ENCODE results near the gene PZP.
"Not testable (repeated sequence)": the region's sequence is repeated elsewhere in the genome, so short reads cannot be mapped to it uniquely, and the experiment has no call there.

PZP gene

GRCh38 chr12:9204380-9204779, 3.8 kb downstream of the PZP start:
- H3K4me3 ChIP-seq (ENCODE audit: low read depth, low read length): no peak overlapping the region
- DNase-seq (ENCODE audit: low read depth): no peak

GRCh38 chr12:9198012-9198411, 10.2 kb downstream of the PZP start:
- no peak overlapping the region for H3K4me3 ChIP-seq (ENCODE audit: low read depth, low read length)
- DNase-seq (ENCODE audit: low read depth): no peak

GRCh38 chr12:9184276-9184675, 23.9 kb downstream of the PZP start:
- no peak for DNase-seq (ENCODE audit: low read depth)
- no peak overlapping the region for H3K4me3 ChIP-seq (ENCODE audit: low read depth, low read length)

- DNase-seq (ENCODE audit: low read depth): no peak
- H3K4me3 ChIP-seq (ENCODE audit: low read depth, low read length): no peak overlapping the region
Observed at GRCh38 chr12:9180810-9181209, 27.4 kb downstream of the PZP start.

- no peak overlapping the region for H3K4me3 ChIP-seq (ENCODE audit: low read depth, low read length)
- no peak for DNase-seq (ENCODE audit: low read depth)
Observed at GRCh38 chr12:9179781-9180180, 28.4 kb downstream of the PZP start.

- no peak for DNase-seq (ENCODE audit: low read depth)
Observed at GRCh38 chr12:9169979-9170634, 38.1 kb downstream of the PZP start.

GRCh38 chr12:9167345-9167744, 40.9 kb downstream of the PZP start:
- not testable (repeated sequence) for DNase-seq (ENCODE audit: low read depth); H3K4me3 ChIP-seq (ENCODE audit: low read depth, low read length)

More at GRCh38 chr12:9169979-9170634, 38.1 kb downstream of the PZP start:
- H3K4me3 ChIP-seq (ENCODE audit: low read depth, low read length): no peak overlapping the region

GRCh38 chr12:9163392-9163791, 44.8 kb downstream of the PZP start:
- H3K4me3 ChIP-seq (ENCODE audit: low read depth, low read length): no peak overlapping the region
- DNase-seq (ENCODE audit: low read depth): no peak

GRCh38 chr12:9156119-9156518, 52.1 kb downstream of the PZP start:
- no peak overlapping the region for H3K4me3 ChIP-seq (ENCODE audit: low read depth, low read length)

GRCh38 chr12:9149372-9149771, 58.8 kb downstream of the PZP start:
- DNase-seq (ENCODE audit: low read depth): no peak
- H3K4me3 ChIP-seq (ENCODE audit: low read depth, low read length): no peak overlapping the region

More at GRCh38 chr12:9156119-9156518, 52.1 kb downstream of the PZP start:
- no peak for DNase-seq (ENCODE audit: low read depth)

GRCh38 chr12:9148926-9149325, 59.3 kb downstream of the PZP start:
- H3K4me3 ChIP-seq (ENCODE audit: low read depth, low read length): no peak overlapping the region
- DNase-seq (ENCODE audit: low read depth): no peak

- no peak for DNase-seq (ENCODE audit: low read depth)
- no peak overlapping the region for H3K4me3 ChIP-seq (ENCODE audit: low read depth, low read length)
Observed at GRCh38 chr12:9147461-9147860, 60.7 kb downstream of the PZP start.

GRCh38 chr12:9144730-9145106, 63.5 kb downstream of the PZP start:
- H3K4me3 ChIP-seq (ENCODE audit: low read depth, low read length): no peak overlapping the region
- no peak for DNase-seq (ENCODE audit: low read depth)

GRCh38 chr12:9143929-9144729, 64.1 kb downstream of the PZP start:
- no peak overlapping the region for H3K4me3 ChIP-seq (ENCODE audit: low read depth, low read length)

GRCh38 chr12:9143137-9143536, 65.1 kb downstream of the PZP start:
- DNase-seq (ENCODE audit: low read depth): no peak

More at GRCh38 chr12:9143929-9144729, 64.1 kb downstream of the PZP start:
- no peak for DNase-seq (ENCODE audit: low read depth)

GRCh38 chr12:9139588-9140290, 68.5 kb downstream of the PZP start:
- not testable (repeated sequence) for H3K4me3 ChIP-seq (ENCODE audit: low read depth, low read length); DNase-seq (ENCODE audit: low read depth)

More at GRCh38 chr12:9143137-9143536, 65.1 kb downstream of the PZP start:
- no peak overlapping the region for H3K4me3 ChIP-seq (ENCODE audit: low read depth, low read length)

GRCh38 chr12:9135903-9136310, 72.3 kb downstream of the PZP start:
- H3K4me3 ChIP-seq (ENCODE audit: low read depth, low read length): no peak overlapping the region
- DNase-seq (ENCODE audit: low read depth): no peak

GRCh38 chr12:9134981-9135628, 73.1 kb downstream of the PZP start:
- no peak overlapping the region for H3K4me3 ChIP-seq (ENCODE audit: low read depth, low read length)
- no peak for DNase-seq (ENCODE audit: low read depth)

- H3K4me3 ChIP-seq (ENCODE audit: low read depth, low read length): no peak overlapping the region
- DNase-seq (ENCODE audit: low read depth): no peak
Observed at GRCh38 chr12:9133216-9133916, 74.8 kb downstream of the PZP start.
